Erythroblast (primary cell): ENCODE measurements around the gene NLRP7.

Experiments
- GATA1 ChIP-seq: IDR thresholded peaks from 2 replicates; pipeline ENCODE4 v1.6.1; 2011; ENCODE audit warnings: low read depth, mild to moderate bottlenecking, control low read depth, low read length, moderate library complexity
- POLR2A ChIP-seq: IDR thresholded peaks from 2 replicates; pipeline ENCODE4 v1.6.1; 2011; ENCODE audit warnings: mild to moderate bottlenecking, low read length

DNA sequence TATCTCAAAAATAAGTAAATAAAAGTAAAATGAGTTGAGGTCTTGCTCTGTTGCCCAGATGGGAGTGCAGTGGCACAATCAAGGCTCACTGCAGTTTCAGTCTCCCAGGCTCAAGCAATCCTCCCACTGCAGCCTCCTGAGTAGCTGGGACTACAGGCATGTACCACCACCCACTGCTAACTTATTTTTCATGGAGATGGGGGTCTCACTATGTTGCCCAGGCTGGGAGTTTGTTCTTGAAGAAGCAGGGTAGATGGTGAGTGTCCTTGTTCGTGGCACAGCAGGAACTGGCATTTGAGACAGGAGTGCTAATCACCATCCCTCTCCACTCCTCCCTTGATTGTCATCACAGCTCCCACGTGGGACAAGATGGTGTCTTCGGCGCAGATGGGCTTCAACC, 22.3 kb upstream of the NLRP7 start:
- TF ChIP-seq GATA1 (no peak), POLR2A (no peak)
